GM19324 (cell line): ENCODE measurements around the gene ZGLP1.
A peak's percentile ranks its signal among the peaks of the same experiment; 100 is the strongest.

ENCODE experiments used
- ATAC-seq: cut with Tn5 transposase; IDR thresholded peaks from one replicate; pipeline ENCODE4 v1.9.1; 2021; ENCODE audit warnings: mild to moderate bottlenecking, moderate library complexity; ENCODE audit not compliant: unreplicated experiment, low FRiP score

Gene ZGLP1

DNA sequence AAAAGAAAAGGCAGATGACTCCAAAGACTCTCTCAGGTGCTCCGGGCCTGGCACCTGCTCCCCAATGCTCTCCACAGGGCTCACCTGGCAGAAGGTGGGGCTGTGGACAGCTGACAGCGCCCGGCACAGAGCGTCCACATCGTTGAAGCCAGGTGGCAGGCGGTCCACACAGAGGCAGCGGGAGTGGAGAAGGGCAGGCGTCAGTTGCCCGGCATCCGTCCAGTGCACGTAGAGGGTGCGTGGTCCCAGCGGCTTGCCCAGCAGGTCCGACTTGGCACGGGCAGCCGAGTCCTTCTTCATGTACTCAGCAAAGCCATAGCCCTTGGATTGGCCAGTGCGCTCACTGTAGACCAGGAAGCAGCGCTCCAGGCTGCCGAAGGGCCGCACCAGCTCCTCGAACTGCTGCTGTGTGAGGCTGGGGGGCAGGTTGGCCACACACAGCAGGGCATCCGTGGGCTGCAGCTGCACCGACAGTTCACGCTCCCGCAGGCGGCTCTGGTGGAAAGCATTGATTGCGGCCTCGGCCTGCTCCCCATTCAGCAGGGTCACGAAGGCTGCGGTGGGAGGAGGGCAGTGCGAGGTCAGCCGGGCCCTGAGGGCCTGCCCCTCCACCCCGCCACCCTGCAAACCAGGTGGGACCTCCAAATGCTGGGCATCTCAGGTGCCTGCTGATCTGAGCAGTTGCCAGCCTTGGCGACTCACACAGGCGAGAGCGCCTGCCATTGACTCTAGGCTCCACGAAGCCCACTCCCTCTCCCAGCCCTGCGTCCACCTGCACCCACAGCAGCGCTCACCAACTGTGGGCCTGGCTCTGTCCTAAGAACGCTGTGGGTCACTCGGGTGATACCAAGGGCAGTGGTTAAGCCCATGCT, 19.2 kb upstream of the ZGLP1 start:
- no peak for ATAC-seq

DNA sequence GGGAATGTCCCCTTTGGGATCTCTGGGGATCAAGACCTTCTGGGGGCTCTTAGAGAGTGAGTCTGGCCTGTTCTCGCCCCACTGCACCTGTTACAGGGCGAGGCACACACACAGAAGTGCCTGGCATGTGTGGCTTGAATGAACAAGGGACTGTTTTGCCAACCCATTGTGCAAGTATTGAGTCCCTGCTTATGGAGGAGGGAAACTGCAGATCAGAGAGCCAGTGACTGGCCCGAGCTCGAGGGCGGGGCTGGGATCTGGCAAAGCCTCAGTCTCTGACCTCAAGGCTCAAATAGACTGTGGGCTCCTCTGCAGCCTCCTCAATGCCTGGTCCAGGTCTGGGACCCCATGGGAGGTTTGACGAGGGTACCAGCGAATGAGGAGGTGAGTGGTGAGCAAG, 18.2 kb upstream of the ZGLP1 start:
- ATAC-seq: no peak

DNA sequence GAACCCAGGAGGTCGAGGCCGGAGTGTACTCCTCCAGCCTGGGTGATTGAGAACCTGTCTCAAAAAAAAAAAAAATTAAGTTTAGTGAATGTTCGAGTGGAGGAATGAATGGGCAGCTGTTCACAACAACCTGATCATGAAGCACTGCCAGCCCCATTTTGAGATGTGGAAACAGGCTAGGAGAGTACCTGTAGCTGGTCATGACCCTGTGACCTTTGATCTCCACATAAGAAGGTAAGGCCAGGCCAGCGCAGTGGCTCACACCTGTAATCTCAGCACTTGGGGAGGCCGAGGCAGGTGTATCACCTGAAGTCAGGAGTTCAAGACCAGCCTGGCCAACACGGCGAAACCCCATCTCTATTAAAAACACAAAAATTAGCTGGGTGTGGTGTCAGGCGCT, 16.1 kb upstream of the ZGLP1 start:
- no peak for ATAC-seq

DNA sequence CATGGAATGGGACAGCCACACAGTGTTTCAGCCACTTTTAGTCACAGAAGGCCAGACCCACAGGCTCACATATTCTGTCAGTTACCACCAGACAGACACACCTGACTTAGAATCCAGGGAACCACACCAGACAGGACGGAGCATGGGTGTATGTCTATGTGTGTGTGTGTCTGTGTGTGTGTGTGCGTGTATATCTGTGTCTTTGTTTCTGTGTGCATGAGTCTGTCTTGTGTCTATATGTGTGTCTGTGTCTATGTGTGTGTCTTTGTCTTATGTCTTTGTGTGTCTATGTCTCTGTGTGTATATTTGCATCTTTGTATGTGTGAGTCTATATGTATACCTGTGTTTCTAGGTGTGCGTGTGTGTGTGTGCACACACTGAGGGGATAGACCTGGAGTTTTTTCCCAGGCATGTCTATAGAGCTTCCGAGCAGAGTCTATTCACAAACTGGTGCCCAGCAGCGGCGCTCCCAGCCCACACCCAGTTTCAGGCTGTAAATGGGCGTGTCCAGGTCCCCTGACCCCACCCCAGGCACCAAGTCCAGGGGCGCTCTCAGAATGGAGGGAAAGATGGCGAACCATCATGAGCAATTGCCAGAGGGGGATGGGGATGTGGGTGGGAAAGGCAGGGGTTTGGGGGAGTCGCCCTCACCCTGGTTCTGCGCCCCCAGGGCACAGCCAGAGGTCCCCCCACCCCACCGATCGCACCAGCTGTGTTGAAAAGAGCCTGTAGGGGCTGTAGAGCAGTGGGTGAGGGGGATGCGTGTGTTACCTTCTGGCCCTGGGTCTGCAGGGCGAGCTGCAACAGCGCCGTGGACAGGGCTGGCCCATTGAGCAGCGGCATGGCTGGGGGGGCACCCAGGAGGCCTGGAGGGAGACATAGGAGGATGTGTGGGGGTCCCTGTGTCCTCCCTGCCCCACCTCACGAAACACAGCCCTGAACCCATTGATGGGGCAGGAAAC, 12.5 kb upstream of the ZGLP1 start:
- no peak for ATAC-seq

DNA sequence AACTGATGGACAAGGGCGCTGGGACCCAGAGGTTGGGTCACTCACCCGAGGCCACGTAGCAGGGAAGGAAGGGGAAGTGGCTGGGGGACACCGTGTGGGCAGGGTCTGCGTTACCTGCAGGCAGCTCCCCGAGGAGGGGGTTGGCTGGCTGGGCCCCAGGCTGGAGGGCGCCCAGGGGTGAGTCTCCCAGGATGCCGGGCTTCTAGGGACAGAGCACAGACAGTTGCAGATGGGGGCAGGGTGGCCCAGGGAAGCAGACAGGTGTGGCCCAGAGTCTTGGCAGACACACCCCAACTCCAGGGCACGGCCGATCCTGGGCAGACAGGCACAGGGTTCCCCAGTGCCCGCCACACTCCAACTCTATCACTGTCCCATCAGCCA, 11.8 kb upstream of the ZGLP1 start:
- no peak for ATAC-seq

DNA sequence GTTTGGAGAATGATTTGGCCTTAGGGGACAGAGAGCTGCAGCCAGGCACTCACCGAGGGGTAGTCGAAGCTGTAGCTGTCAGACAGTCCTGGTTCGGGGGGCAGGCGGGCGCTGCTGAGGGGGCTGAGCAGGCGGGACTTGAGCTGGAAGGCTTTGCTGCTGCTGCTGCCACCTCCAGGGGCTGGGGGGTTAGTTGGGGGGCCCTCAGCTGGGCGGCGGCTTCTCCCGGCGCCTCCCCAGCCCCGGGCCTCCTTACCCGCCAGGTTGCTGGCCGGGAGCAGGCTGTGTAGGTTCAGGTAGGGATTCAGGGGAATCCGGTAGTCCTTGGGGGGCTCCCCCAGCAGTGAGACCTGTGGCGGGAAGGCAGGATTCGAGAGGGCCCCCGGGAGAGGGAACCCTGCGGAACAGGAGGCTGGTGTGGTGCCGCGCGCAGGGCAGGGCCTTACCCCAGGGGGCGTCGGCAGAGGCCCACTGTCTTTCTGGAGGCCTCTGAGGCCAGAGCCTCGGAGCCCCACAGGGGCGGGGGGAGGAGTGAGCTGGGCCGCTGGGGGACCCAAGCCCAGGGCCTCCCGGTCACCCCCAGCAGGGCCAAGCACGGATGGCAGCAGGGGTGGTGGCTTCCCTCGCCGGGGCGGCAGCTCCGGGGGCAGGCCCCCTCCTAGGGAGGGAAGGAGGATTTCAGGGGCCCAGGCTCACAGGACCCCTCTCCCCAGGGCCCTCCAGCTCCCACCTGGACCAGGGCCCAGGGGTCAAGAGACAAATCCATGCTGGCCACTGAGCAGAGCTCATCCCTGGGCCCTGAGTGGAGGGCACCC, 11.2 kb upstream of the ZGLP1 start:
- ATAC-seq: no peak

DNA sequence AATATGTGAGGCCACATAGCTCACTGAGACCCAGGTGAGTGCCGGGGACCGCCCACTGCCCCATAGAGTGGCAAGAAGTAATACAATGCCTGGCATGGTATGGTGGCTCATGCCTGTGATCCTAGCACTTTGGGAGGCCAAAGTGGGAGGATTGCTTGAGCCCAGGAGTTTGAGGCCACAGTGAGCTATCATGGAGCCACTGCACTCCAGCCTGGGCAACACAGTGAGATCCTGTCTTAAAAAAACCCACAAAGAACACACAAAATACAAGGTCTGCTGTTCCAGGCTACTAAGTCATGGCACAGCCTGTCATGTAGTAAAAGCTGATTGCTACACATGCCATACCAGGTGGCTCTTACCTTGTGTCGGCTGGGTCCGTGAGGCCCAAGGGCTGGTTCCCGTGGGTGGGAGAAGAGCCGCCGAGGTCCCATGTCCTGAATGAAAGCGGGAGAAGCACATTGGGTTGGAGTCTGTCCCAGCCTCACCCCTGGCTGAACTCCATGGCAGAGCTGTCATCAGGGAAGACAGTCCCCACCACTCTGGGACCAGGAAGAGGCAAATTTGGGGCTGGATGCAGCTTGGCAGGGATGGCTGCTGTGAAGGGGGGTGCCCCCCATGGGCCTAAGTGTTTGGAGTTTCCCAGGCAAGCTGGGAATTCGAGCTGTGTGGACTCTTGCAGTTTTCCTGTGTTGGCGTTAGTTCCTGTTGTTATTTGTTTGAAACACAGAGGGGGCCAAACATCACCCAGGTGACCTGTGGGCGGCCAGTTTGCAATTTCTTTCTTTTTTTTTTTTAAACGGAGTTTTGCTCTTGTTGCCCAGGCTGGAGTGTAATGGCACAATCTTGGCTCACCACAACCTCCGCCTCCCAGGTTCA, 9.4 kb upstream of the ZGLP1 start:
- no peak for ATAC-seq

DNA sequence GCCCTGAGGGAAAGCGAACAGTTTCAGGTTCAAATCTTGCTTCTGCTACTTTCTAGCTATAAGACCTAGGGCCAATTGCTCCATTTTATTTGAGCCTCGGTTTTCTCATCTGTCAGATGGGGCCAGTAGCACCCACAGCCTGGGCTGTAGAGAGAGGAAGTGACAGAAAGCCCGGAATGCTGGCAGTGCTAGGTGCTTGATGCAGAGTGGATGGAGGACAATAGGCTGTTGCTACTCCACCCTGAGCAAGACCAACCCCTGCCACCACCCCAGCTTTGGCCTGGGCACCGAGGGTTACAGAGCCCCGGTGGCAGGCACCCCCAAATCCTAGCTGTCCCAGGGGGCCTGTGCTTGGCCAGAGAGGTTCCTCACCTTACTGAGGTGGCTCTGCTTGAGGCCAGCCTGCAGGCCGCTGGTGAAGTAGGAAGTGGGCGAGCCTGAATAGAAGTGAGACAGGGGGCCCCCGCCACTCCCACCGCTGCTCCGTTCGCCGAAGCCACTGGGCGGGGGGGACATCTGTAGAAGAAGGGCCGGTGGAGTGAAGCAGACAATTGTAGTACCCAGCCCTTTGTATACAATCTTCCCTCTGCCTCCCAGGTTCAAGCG, 8.3 kb upstream of the ZGLP1 start:
- ATAC-seq: no peak

DNA sequence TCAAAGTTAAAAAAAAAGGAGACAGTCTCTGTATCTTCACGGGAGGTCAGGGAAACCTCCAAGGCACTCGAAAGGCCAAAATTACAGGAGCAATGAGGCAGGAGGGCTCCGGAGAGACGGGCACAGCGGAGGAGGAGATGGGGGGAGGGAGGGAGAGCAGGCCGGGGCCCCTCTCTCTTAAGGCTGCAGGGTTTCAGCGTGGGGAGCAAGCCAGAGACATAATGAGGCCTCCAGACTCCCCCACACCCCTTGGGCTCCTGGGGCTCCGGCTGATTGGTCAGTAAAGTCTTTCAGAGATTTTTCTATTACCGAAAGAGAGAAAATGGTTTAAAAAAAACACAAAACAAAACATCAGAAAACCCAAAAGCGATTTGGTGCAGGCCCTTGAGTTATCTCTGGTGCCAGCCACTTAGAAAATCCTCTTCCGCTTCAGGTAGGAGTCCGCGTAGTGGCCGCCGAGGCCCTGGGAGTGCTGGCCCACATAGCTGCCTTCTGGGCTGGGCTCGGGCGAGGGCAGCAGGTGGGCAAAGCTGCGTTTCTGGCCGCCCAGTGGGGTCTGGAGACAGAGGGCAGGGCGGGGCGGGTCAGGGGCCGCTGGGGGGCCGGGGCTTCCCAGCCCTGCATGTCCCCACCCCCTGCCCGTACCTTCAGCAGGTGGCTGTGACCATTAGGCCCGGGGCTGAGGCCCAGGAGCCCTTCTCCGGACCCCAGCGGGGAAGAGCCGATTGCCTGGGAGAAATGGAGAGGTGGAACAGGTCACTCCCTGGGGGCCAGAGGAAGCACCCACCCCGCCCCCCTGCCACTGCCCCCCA, 7.6 kb upstream of the ZGLP1 start:
- no peak for ATAC-seq

DNA sequence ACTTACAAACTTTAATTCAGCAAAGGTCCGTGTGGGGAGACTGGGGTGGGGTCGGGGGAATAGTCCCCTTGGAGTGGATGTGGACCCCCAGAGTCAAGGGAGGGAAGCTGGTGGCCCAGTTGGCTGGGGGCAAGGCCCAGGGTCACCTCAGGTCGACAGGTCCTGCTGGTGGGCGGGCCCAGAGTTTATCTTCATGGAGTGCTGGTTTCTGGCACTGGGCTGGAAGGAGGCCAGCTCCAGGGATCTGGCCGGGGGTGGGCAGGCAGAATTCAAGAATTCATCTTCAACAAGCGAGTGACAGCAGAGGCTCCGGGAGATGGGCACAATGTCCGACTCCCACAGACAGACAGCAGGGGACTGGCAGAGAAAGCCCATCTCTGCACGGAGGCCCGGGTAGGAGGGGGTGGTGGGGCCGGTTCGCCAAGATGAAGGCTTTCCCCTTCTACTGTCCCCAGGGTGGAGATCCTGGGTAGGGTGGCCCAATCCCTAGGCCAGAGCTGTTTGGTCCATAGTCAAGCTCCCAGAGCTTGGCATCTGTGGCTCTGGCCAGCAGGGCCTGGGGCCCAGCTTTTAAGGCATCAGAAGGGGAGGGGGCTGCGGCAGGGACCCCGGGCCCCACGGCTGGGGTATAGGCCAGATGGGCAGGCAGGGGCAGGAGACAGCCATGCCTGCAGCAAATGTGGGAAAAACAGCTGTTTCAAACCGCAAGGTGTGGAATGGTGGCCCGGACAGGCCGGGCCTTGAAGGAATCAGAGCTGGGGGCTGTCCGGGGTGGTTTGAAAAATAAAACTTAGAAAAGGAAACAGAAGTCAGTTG, 6.8 kb upstream of the ZGLP1 start:
- ATAC-seq: no peak

DNA sequence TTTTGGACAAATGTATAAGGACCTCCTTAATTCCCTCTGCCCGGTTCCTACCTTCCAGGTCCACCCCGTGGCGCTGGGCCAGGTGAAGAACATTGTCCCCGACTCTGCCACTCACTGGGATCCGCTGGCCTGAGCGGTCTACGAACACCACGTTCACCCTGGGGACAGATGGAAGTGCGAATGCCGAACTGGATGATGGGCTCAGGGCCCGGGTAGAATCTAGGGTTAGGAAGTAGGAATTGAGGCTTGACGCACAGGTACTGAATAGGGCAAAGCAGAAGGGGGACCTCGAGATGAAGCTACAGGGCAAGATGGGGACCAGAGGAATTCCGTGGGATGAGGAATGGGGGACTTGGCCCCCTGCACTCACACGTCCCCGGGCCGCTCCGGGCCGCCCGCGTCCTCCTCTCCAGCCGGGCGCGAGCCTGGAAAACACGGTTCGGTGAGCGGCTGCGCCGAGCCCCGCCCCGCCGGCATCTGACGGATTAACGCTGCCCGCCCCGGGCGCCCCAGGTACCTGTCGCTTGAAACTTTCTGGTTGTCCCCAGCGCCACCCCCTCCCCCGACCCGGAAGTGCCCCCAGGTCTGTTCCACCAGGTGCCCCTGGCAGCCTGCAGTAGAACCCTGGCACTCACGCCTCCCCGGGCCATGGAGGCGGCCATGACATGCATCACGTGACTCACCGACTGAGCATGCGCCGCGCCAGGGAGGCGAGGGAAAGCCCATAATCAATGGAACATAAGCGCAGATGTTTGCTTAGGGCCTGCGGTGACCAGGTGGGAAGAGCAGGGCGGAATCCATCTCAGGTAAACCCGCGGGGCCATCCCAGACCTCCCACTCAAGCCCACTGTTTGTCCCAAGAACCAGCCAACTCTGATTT, 6.0 kb upstream of the ZGLP1 start, which contains the start of gene FDX2:
Gene FDX2, minus strand, starts transcription at position 681 of the 880 bp plus-strand sequence. Its CDS starts 19 bp downstream, at position 662.
- ATAC-seq: peak; percentile 68

DNA sequence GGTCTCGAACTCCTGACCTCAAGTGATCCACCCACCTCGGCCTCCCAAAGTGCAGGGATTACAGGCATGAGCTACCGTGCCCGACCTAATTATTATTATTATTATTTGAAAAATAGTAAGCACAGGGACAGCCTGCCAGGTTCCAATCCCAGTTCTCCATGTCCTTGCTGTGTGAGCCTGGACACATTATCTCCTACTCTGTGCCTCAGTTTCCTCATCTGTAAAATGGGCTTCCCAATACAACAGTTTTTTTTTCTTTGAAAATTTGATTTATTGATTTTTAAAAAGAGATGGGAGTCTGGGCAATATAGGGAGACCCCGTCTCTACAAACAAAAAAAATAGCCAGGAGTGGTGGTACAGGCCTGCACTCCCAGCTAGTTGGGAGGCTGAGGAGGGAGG, 3.3 kb downstream of the ZGLP1 start:
- ATAC-seq: no peak

DNA sequence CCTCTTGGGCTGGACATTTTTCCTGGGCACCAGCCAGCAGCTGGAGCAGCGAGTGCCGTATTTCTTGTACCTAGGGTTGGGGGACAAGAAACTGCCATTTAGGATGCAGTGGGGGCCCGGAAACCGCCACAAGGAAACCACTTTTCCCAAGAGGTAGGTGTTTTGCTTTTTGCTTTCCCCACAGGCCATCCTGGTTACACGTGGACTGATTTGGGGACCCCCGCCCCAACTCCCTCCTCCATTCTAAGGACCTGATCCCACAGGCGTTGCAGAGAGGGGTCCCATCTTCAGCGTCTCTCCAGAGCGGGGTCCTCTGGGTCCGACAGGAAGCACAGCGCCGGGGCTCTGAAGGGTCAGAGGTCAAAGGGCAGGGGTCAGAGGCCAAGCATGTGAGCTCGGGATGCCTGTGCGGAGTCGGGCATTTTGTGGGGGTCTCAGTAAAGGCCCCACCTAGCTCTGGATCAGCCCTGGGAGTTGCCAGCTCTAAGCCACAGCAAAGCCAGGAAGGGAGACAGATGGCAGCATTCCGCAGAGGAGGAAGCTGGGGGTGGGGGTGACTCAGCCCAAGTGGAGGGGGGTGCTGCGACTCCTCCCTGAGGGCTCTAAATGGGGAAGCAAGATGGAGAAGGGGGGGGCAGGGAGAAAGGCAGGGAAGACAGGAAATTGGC, 4.3 kb downstream of the ZGLP1 start:
- no peak for ATAC-seq

DNA sequence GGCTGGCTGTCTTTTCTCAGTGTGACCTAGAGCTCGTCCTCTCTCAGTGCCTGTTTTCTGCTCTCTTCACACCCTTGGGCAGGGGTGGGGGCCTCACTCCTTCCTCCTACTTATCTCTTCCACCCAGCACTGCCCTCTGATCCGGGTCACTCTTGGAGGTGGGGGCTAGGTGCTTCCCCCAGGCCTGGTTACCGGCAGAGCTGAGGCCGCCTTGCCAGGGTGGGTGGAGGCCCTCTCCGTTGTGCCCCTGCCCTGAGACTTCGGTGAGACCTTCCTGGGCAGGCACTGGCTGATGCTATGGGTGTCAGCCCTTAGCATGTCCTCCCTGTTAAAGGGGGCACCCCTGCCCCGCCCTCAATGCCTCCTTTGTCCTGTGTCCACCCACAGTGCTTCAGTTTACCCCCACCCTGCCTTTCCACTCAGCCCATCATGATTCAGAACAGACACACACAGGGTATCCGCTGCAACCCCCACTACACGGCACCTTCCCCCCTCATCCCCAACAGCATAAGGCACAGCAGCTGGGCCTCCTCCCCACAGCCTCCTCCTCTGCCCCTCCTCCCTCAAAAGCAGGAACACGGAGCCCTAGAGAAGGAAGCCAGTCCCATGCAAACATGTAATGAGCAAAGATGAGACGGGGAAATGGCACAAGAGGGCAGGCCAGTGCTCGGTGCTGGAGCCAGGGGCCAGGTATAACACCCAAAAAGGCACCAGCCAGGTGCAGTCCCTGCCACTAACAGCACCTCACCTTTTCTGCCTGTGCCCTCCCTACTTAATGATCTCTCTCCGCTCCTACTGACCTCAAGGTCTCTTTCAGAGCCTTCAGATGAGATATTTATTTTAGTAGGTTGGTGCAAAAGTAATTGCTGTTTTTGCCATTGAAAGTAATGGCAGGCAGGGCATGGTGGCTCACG, 9.8 kb downstream of the ZGLP1 start:
- ATAC-seq: no peak
